HFFc6 (cell line): ENCODE data around the gene SOBP. TPM values are rescaled to one million over a fixed set of nuclear protein-coding genes. Genes with fewer than 3 reads are reported as not detected.

Experiments
- DNase-seq: peaks from one replicate; pipeline ENCODE4 v3.0.0-alpha.2; 2018
- H3K27ac Mint-ChIP-seq: 2 replicates; pipeline ENCODE4 v1.8.0; 2020; ENCODE audit warnings: mild to moderate bottlenecking, mixed read lengths
- H3K27me3 Mint-ChIP-seq: 2 replicates; pipeline ENCODE4 v1.8.0; 2021; ENCODE audit warnings: mild to moderate bottlenecking, moderate library complexity, mixed read lengths; ENCODE audit not compliant: insufficient read depth
- H3K36me3 Mint-ChIP-seq: 2 replicates; pipeline ENCODE4 v1.8.0; 2021; ENCODE audit warnings: low read depth, mixed read lengths
- H3K4me1 Mint-ChIP-seq: 2 replicates; pipeline ENCODE4 v1.8.0; 2020; ENCODE audit warnings: low read depth, mixed read lengths
- H3K4me3 Mint-ChIP-seq: 2 replicates; pipeline ENCODE4 v1.8.0; 2020; ENCODE audit warnings: mild to moderate bottlenecking, moderate library complexity, mixed read lengths
- H3K9me3 Mint-ChIP-seq: 2 replicates; pipeline ENCODE4 v1.8.0; 2020; ENCODE audit warnings: mild to moderate bottlenecking, mixed read lengths
- CTCF ChIP-seq: fragments of 200-600 bp; sonication (generic); IDR thresholded peaks from 2 replicates; pipeline ENCODE4 v1.5.0; 2021; ENCODE audit warnings: antibody characterized with exemption, mild to moderate bottlenecking
- total RNA-seq, 6 experiments: library from RNA; stranded (reverse); fragmentation: NEBNext Ultra II Directional; extraction: Animal tissue kit (Norgen Biotek cat#: 25700); gene quantifications; 2 replicates in 1 of 6; 3 replicates in 5 of 6; pipeline ENCODE4 v1.2.3, GENCODE V29; 2021

The SOBP gene
- total RNA-seq, 6 experiments from 2014 or later, result 0.09 to 0.50 (median 0.15) TPM; not detected in 1

DNA sequence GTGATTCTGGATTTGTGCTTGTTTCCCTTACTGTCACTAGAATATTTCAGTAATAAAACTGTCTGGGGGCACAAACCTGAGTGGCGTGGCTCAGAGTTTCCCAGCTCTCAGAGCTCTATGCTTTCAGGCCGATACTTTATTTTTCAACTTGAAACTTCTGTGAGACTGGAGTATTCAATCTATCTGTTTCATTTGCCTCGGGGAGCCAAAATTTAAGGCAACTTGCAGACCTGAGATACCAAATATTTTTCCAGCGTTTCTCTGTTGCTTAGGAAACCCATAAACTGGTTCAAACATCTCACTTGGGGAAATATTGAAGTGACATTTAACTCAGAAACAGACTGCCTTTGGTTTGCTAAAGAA lies 74.7 kb downstream of the SOBP start:
- H3K4me1 Mint-ChIP-seq, result no peaks in the 10 kb centered on the region
- DNase-seq, result no peak
- no peak for TF ChIP-seq CTCF
- H3K27me3 Mint-ChIP-seq, result peaks cover 18% of the 10 kb centered on the region
- H3K36me3 Mint-ChIP-seq, result no peaks in the 10 kb centered on the region
- H3K9me3 Mint-ChIP-seq, result no peaks in the 10 kb centered on the region
- H3K4me3 Mint-ChIP-seq, result no peak overlapping the region
- no peak overlapping the region for H3K27ac Mint-ChIP-seq

- H3K9me3 Mint-ChIP-seq, result no peaks in the 10 kb centered on the region
- no peak overlapping the region for H3K4me3 Mint-ChIP-seq
- no peak overlapping the region for H3K27ac Mint-ChIP-seq
- no peaks in the 10 kb centered on the region for H3K4me1 Mint-ChIP-seq
- no peak for TF ChIP-seq CTCF
- no peak for DNase-seq
- no peaks in the 10 kb centered on the region for H3K36me3 Mint-ChIP-seq
- peaks cover 16% of the 10 kb centered on the region for H3K27me3 Mint-ChIP-seq
These were observed 75.3 kb downstream of the SOBP start for GRCh38 chr6:107565165-107565723.

GRCh38 chr6:107567643-107568042 lies 77.7 kb downstream of the SOBP start:
- Mint-ChIP-seq H3K27me3 (peaks cover 23% of the 10 kb centered on the region), H3K4me1 (no peaks in the 10 kb centered on the region), H3K36me3 (no peaks in the 10 kb centered on the region), H3K9me3 (no peaks in the 10 kb centered on the region), H3K4me3 (no peak overlapping the region), H3K27ac (no peak overlapping the region)
- no peak for DNase-seq
- no peak for TF ChIP-seq CTCF

DNA sequence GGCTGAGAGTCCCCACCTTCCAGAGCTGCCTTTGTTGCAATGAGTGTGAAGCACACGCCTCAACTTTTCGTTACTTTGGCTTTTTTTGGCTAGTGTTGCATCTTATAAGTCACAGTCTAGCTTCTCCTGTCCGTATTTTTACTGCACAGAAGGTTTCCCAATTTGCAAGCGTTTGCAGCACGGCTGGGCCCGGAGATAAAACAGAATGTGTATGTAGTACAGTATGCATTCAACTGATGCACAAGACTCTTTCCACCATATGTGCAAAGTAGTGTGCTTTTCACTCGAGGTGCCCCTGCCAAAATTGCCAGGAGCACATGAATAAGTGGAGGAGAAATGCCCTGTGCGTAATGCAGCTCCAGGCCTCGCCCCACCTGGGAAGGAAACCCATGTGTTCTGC lies 79.6 kb downstream of the SOBP start:
- Mint-ChIP-seq H3K36me3 (no peaks in the 10 kb centered on the region), H3K4me1 (no peaks in the 10 kb centered on the region), H3K9me3 (no peaks in the 10 kb centered on the region), H3K27me3 (peaks cover 23% of the 10 kb centered on the region), H3K27ac (no peak overlapping the region), H3K4me3 (no peak overlapping the region)
- no peak for TF ChIP-seq CTCF
- DNase-seq, result no peak

GRCh38 chr6:107571354-107571753 lies 81.4 kb downstream of the SOBP start:
- H3K27ac Mint-ChIP-seq, result no peak overlapping the region
- DNase-seq, result no peak
- H3K36me3 Mint-ChIP-seq, result no peaks in the 10 kb centered on the region
- H3K4me1 Mint-ChIP-seq, result peaks cover under 1% of the 10 kb centered on the region; the same call in 1 of the 2 replicates
- no peak for TF ChIP-seq CTCF
- H3K4me3 Mint-ChIP-seq, result no peak overlapping the region
- peaks cover 29% of the 10 kb centered on the region for H3K27me3 Mint-ChIP-seq
- no peaks in the 10 kb centered on the region for H3K9me3 Mint-ChIP-seq

GRCh38 chr6:107572886-107573285 lies 83.0 kb downstream of the SOBP start:
- no peak overlapping the region for H3K4me3 Mint-ChIP-seq
- no peak for DNase-seq
- no peaks in the 10 kb centered on the region for H3K36me3 Mint-ChIP-seq
- H3K9me3 Mint-ChIP-seq, result no peaks in the 10 kb centered on the region
- H3K27me3 Mint-ChIP-seq, result peaks cover 37% of the 10 kb centered on the region
- H3K4me1 Mint-ChIP-seq, result peaks cover 9% of the 10 kb centered on the region
- TF ChIP-seq CTCF, result no peak
- no peak overlapping the region for H3K27ac Mint-ChIP-seq
